COLO829 (cell line): Measurements from ENCODE around the gene MINDY3.
"Not testable (repeated sequence)": the region's sequence is repeated elsewhere in the genome, so short reads cannot be mapped to it uniquely, and the experiment has no call there.

Source experiments
- DNase-seq: peaks from one replicate; pipeline ENCODE4 v3.0.0; 2012; ENCODE audit warnings: low spot score

The MINDY3 gene

GRCh38 chr10:15859906-15860691 is at the start of gene MINDY3:
Gene MINDY3 (minus strand): TSS chr10:15860507. CDS start chr10:15860299, 208 bp downstream.
- DNase-seq, result peak; percentile 50

GRCh38 chr10:15901889-15902288 is 41.6 kb upstream of the MINDY3 start:
- DNase-seq, result no peak

GRCh38 chr10:15898046-15898445 is 37.7 kb upstream of the MINDY3 start:
- DNase-seq, result peak; percentile 18

GRCh38 chr10:15897287-15897686 is 37.0 kb upstream of the MINDY3 start:
- peak; percentile 54 for DNase-seq

GRCh38 chr10:15896654-15897053 is 36.3 kb upstream of the MINDY3 start:
- DNase-seq, result no peak

GRCh38 chr10:15884447-15884846 is 24.1 kb upstream of the MINDY3 start:
- DNase-seq, result no peak

- DNase-seq, result no peak
Measured at GRCh38 chr10:15881542-15881941, 21.2 kb upstream of the MINDY3 start.

GRCh38 chr10:15879663-15880062 is 19.4 kb upstream of the MINDY3 start:
- peak; percentile 15 for DNase-seq

GRCh38 chr10:15879058-15879457 is 18.8 kb upstream of the MINDY3 start:
- DNase-seq, result peak; percentile 71

- no peak for DNase-seq
Measured at GRCh38 chr10:15877836-15878576, 17.7 kb upstream of the MINDY3 start.

GRCh38 chr10:15876274-15876673 is 16.0 kb upstream of the MINDY3 start:
- not testable (repeated sequence) for DNase-seq

GRCh38 chr10:15872645-15873044 is 12.3 kb upstream of the MINDY3 start:
- DNase-seq, result not testable (repeated sequence)

GRCh38 chr10:15871823-15872222 is 11.5 kb upstream of the MINDY3 start:
- no peak for DNase-seq

GRCh38 chr10:15869935-15870334 is 9.6 kb upstream of the MINDY3 start:
- DNase-seq, result no peak

GRCh38 chr10:15868006-15868405 is 7.7 kb upstream of the MINDY3 start:
- DNase-seq, result no peak

- DNase-seq, result no peak
Measured at GRCh38 chr10:15865304-15865703, 5.0 kb upstream of the MINDY3 start.

- no peak for DNase-seq
Measured at GRCh38 chr10:15864419-15864818, 4.1 kb upstream of the MINDY3 start.

GRCh38 chr10:15863733-15864132 is 3.4 kb upstream of the MINDY3 start:
- no peak for DNase-seq

GRCh38 chr10:15863323-15863722 is 3.0 kb upstream of the MINDY3 start:
- no peak for DNase-seq

GRCh38 chr10:15860692-15861201 is 440 bp upstream of the MINDY3 start:
- DNase-seq, result no peak

GRCh38 chr10:15859509-15859905 is 800 bp downstream of the MINDY3 start:
- DNase-seq, result no peak

- DNase-seq, result no peak
Measured at GRCh38 chr10:15858861-15859281, 1.4 kb downstream of the MINDY3 start.

GRCh38 chr10:15857107-15857575 is 3.2 kb downstream of the MINDY3 start:
- DNase-seq, result no peak
